Pancreas (tissue), 10 donors: Measurements from ENCODE around the gene PES1. TPM values are rescaled to one million over a fixed set of nuclear protein-coding genes. Genes with fewer than 3 reads are reported as not detected.

ENCODE experiments used
- ATAC-seq, 4 donors: fragments of 200-7000 bp; cut with Tn5 transposase; one replicate each; pipeline versions ENCODE4 v1.8.0 to v1.9.1; 2020; ENCODE audit warnings: mild to moderate bottlenecking in 4 of 4, moderate library complexity in 4 of 4
- DNase-seq, 6 donors: peaks; one replicate each; pipeline ENCODE4 v3.0.0-alpha.2; 2020
- FAIRE-seq: peaks from 2 replicates; lab custom pipeline; 2012; peaks lifted over from hg19 to GRCh38; lab: Jason Lieb, UNC
- H3K27ac ChIP-seq, 4 donors: fragments of 200-600 bp; sonication (generic); 1 replicate in 3 of 4; 2 replicates in 1 of 4; pipeline versions ENCODE4 v1.5.0 to v1.8.0; 2020
- H3K27me3 ChIP-seq, 4 donors: fragments of 200-600 bp; one replicate each; pipeline ENCODE4 v1.8.0; 2021
- H3K36me3 ChIP-seq, 3 donors: fragments of 200-600 bp; sonication (generic) in 1 of 3; one replicate each; pipeline versions ENCODE4 v1.5.0 to v1.8.0; 2020 to 2021
- H3K4me1 ChIP-seq, 3 donors: fragments of 200-600 bp; one replicate each; pipeline ENCODE4 v1.8.0; 2021
- H3K4me3 ChIP-seq, 4 donors: fragments of 200-600 bp; sonication (generic) in 2 of 4; one replicate each; pipeline versions ENCODE4 v1.5.0 to v1.8.0; 2020 to 2021
- H3K9me3 ChIP-seq, 4 donors: fragments of 200-600 bp; one replicate each; pipeline ENCODE4 v1.8.0; 2021
- WGBS, 2 donors: extraction: QIAGEN DNeasy Blood & Tissue Kit; methylation state at CpG; one replicate each; pipeline ENCODE4 v1.1.7; 2013; 5-methylcytosine and 5-hydroxymethylcytosine counted together
- intact Hi-C, 3 donors: fragments of 100-400 bp; cut with DNase I; formaldehyde crosslinking; loops; one replicate each; pipeline versions ENCODE4 v1.11.1 to v1.14.2; 2022
- polyA plus RNA-seq, 2 donors: library from polyadenylated mRNA; stranded (reverse); fragments of 200-250 nt; gene quantifications; one replicate each; pipeline ENCODE4 v1.2.3, GENCODE V29; 2013
- total RNA-seq, 6 donors: library from RNA; stranded (reverse); fragmentation: NEBNext Ultra II Directional in 4 of 6; extraction: Animal tissue kit (Norgen Biotek cat#: 25700) in 4 of 6; gene quantifications; one replicate each; pipeline versions ENCODE4 v1.2.1 to v1.2.4, GENCODE V29; 2021 to 2023
- TF ChIP-seq, protein P1 (sequence below), 4 donors: fragments of 200-600 bp; sonication (generic) in 3 of 4; IDR thresholded peaks; one replicate each; pipeline versions ENCODE4 v1.5.0 to v1.8.0; 2021; ENCODE audit warnings: antibody characterized with exemption in 4 of 4
- donor health status: healthy with polysubstance abuse.
- donor health status: DM: no; HTN: no; CAD: no; lungs with moderate emphysema.
- donor health status: DM: no; HTN: no; CAD: no.
- donor health status: control.
- donor health status: control.
- donor health status: Bipolar disorder and iron deficiency.
- donor health status: DM: yes; HTN: yes; CAD: no.
- donor health status: DM: no; HTN: no; CAD: no.
- donor health status: DM: no; HTN: no; CAD: no.
- donor health status: DM: yes; HTN: yes; CAD: no.

The PES1 gene
- total and polyA plus RNA-seq, 8 donors, result 33.8 to 66.9 (median 44.8) TPM

DNA sequence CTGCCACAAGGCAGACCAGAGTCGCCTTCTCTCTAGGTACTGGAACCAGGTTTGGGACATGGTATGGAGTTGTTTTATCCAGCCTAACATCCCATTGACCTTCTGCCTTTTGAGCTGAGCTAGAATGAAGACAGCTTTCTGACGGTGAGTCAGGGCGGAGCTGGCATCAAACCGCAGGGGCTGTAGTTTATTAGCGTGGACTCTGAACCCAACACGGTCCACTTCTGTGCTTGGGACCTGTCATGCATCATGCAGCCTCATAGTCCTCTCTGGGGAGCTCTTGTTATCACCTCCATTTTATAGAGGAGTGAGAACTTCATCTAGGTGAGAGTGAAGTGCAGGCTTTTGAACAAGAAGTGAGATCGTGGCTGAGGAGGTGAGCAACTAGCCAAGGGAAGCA, 25.6 kb downstream of the PES1 start:
- H3K9me3 ChIP-seq, result no peaks in the 10 kb centered on the region
- H3K4me3 ChIP-seq, result no peak overlapping the region
- intact Hi-C loops, result no loop called here
- no peaks in the 10 kb centered on the region for H3K4me1 ChIP-seq
- WGBS, 2 donors, result 64 to 66% methylated on average over 7 of the region's 7 CpGs
- no peaks in the 10 kb centered on the region for H3K36me3 ChIP-seq
- ATAC-seq (peak in 2 of 4 donors; percentile 30 to 45), FAIRE-seq (no peak), DNase-seq (peak in 1 of 6 donors; percentile 2)
- no peaks in the 10 kb centered on the region for H3K27me3 ChIP-seq
- TF ChIP-seq, protein P1, sequence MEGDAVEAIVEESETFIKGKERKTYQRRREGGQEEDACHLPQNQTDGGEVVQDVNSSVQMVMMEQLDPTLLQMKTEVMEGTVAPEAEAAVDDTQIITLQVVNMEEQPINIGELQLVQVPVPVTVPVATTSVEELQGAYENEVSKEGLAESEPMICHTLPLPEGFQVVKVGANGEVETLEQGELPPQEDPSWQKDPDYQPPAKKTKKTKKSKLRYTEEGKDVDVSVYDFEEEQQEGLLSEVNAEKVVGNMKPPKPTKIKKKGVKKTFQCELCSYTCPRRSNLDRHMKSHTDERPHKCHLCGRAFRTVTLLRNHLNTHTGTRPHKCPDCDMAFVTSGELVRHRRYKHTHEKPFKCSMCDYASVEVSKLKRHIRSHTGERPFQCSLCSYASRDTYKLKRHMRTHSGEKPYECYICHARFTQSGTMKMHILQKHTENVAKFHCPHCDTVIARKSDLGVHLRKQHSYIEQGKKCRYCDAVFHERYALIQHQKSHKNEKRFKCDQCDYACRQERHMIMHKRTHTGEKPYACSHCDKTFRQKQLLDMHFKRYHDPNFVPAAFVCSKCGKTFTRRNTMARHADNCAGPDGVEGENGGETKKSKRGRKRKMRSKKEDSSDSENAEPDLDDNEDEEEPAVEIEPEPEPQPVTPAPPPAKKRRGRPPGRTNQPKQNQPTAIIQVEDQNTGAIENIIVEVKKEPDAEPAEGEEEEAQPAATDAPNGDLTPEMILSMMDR (IDR thresholded peaks at IDR 0.05), result no peak
- no peak overlapping the region for H3K27ac ChIP-seq

DNA sequence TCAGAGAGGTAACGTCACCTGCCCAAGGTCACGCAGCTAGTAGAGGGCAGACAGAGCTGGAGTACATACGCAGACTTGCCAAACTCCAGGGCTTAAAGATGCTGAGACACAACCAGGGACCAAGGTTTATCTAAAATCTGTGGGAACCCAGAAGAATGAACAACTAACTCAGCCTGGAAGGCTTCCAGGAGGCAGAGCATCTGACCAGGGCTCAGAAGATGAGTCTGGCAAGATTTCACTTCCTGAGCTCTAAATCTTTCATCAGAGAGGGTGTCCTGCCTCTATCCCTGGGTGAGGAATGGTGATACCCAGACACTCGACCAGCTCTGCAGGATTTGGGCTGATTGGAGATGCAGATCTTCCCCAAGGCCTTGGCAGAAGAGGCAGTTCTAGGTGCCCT, 26.4 kb downstream of the PES1 start:
- Histone ChIP-seq H3K27me3 (no peaks in the 10 kb centered on the region), H3K4me3 (no peak overlapping the region), H3K9me3 (no peaks in the 10 kb centered on the region), H3K4me1 (no peaks in the 10 kb centered on the region), H3K27ac (no peak overlapping the region), H3K36me3 (no peaks in the 10 kb centered on the region)
- intact Hi-C loops, result no loop called here
- DNase-seq, result no peak
- FAIRE-seq, result no peak
- WGBS, 2 donors, result 56 to 63% methylated on average over 4 of the region's 4 CpGs
- TF ChIP-seq, protein P1 (IDR thresholded peaks at IDR 0.05), result no peak
- ATAC-seq, result no peak

DNA sequence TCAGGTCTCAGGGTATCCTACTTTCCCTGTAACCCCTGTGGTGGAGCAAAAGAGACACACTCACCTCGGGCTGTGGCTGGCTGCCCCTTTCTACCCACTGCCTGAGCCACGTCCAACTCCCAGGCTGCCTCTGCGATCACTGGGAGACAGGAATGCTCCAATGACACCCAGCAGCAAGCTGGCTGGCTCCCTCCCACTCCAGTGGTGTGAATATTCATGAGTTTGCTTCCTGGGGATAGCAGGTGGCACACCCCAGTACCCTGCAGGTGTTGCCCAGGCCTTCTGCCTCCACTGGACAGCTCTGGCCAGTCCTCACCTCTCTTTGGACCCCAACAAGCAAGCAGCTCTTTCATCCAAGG, 27.0 kb downstream of the PES1 start:
- Histone ChIP-seq H3K27me3 (no peaks in the 10 kb centered on the region), H3K27ac (no peak overlapping the region), H3K36me3 (no peaks in the 10 kb centered on the region), H3K9me3 (no peaks in the 10 kb centered on the region), H3K4me3 (no peak overlapping the region), H3K4me1 (no peaks in the 10 kb centered on the region)
- DNase-seq, result no peak
- no peak for FAIRE-seq
- no peak for ATAC-seq
- intact Hi-C loops, result no loop called here
- WGBS, 2 donors, result 52 to 76% methylated on average over 3 of the region's 3 CpGs
- TF ChIP-seq, protein P1 (IDR thresholded peaks at IDR 0.05), result no peak

DNA sequence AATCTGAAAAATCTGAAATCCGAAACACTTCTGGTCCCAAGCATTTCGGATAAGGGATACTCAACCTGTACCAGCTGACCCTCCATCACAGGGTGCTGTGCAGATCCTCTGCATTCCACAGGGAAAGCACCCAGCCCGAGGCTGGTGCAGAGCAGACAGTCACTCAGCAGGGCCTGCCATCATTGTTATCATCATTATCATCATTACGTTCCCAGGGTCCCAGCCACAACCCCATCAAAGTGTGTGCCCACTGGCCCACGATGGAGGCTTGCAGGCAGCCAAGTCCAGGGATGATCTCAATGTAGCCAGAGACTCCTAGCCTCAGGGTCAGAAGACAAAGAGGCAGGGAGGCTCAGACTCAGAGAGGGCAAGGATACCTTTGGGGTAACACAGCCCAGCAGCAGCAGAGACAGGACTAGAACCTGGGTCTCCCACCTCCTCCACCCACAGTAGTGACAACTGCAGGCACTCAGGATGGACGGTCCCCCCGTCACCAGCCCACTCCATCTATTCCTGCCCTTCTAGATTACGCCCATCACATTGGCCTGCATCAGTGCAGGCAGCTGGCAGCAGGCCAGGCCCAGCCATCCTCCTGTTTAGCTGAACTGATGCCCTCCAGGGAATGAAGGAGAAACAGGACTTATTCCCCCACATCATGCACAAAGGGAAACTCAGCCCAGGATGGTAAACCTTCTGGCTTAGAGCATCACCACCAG, 27.5 kb downstream of the PES1 start:
- TF ChIP-seq, protein P1 (IDR thresholded peaks at IDR 0.05), result no peak
- FAIRE-seq (no peak), ATAC-seq (no peak), DNase-seq (no peak)
- WGBS, 2 donors, result 79 to 87% methylated on average over 8 of the region's 8 CpGs
- Histone ChIP-seq H3K4me1 (no peaks in the 10 kb centered on the region), H3K9me3 (no peaks in the 10 kb centered on the region), H3K4me3 (no peak overlapping the region), H3K36me3 (no peaks in the 10 kb centered on the region), H3K27me3 (no peaks in the 10 kb centered on the region), H3K27ac (no peak overlapping the region)
- intact Hi-C loops, result no loop called here

DNA sequence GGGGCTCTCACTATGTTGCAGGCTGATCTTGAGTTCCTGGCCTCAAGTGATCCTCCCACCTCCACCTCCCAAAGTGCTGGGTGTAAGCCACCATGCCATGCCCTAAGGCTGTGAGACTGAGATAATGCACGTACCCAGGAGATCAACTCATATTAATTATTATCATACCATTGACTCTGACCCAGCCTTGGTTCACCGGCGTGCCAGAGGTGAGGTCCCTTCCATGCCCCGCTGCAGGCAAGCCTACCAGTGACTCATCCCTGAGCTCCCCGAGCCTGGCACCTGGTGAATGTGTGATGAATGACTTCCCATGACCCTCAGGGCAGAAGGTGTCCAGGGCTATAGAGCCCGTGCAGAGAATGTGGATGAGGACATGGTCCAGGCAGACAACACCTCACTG, 29.3 kb downstream of the PES1 start:
- DNase-seq (no peak), ATAC-seq (peak in 2 of 4 donors; percentile 47 to 50), FAIRE-seq (no peak)
- Histone ChIP-seq H3K4me3 (no peak overlapping the region), H3K9me3 (no peaks in the 10 kb centered on the region), H3K27ac (no peak overlapping the region), H3K27me3 (no peaks in the 10 kb centered on the region), H3K36me3 (no peaks in the 10 kb centered on the region), H3K4me1 (no peaks in the 10 kb centered on the region)
- WGBS, 2 donors, result 70 to 79% methylated on average over 6 of the region's 6 CpGs
- intact Hi-C loops, result no loop called here
- TF ChIP-seq, protein P1 (IDR thresholded peaks at IDR 0.05), result no peak
